Transverse colon (tissue), 4 donors: Measurements from ENCODE around the gene DDX54.

ENCODE experiments used
- EP300 ChIP-seq: sonication (generic); formaldehyde crosslinking; IDR thresholded peaks from one replicate; pipeline ENCODE4 v1.6.1; 2017; ENCODE audit warnings: antibody characterized with exemption, low read depth
- POLR2A ChIP-seq: fragments of 450-650 bp; IDR thresholded peaks from one replicate; pipeline ENCODE4 v1.6.1; 2016; ENCODE audit warnings: antibody characterized with exemption, mild to moderate bottlenecking, moderate library complexity
- POLR2AphosphoS5 ChIP-seq, 3 donors: sonication (generic); formaldehyde crosslinking; IDR thresholded peaks; one replicate each; pipeline ENCODE4 v1.6.1; 2016; ENCODE audit warnings: antibody characterized with exemption in 3 of 3
- TF ChIP-seq, protein P1 (sequence below), 5 experiments: fragments of 200-600 bp in 3 of 5; fragments of 450-650 bp in 2 of 5; sonication (generic) in 3 of 5; IDR thresholded peaks; 1 replicate in 2 of 5; 2 replicates in 3 of 5; pipeline ENCODE4 v1.5.1; 2016 to 2017; ENCODE audit warnings: antibody characterized with exemption in 5 of 5, inconsistent platforms in 3 of 5, mild to moderate bottlenecking in 2 of 5, moderate library complexity in 1 of 5

DNA sequence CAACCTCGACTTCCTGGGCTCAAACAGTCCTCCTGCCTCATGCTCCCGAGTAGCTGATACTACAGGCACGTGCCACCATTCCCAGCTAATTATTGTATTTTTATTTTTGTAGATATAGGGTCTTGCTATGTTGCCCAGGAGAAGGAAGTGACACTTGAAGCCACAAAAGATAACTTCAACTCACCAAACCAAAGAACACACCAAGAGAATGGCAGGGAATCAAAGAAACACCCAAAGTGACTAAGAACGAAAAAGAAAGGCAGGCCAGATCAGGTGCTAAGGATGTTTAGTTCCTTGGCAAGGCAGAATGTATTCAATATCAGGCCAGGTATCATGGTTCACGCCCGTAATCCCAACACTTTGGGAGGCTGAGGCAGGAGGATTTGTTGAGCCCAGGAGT is 25.9 kb upstream of the DDX54 start:
- TF ChIP-seq POLR2A (no peak), EP300 (no peak), POLR2AphosphoS5 (IDR thresholded peaks at IDR 0.05) (no peak)
- TF ChIP-seq, protein P1, sequence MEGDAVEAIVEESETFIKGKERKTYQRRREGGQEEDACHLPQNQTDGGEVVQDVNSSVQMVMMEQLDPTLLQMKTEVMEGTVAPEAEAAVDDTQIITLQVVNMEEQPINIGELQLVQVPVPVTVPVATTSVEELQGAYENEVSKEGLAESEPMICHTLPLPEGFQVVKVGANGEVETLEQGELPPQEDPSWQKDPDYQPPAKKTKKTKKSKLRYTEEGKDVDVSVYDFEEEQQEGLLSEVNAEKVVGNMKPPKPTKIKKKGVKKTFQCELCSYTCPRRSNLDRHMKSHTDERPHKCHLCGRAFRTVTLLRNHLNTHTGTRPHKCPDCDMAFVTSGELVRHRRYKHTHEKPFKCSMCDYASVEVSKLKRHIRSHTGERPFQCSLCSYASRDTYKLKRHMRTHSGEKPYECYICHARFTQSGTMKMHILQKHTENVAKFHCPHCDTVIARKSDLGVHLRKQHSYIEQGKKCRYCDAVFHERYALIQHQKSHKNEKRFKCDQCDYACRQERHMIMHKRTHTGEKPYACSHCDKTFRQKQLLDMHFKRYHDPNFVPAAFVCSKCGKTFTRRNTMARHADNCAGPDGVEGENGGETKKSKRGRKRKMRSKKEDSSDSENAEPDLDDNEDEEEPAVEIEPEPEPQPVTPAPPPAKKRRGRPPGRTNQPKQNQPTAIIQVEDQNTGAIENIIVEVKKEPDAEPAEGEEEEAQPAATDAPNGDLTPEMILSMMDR (IDR thresholded peaks at IDR 0.05) = no peak
